ENCODE results near the gene SAMD3.

GRCh38 chr6:130156908-130157307 lies 65.8 kb downstream of the SAMD3 start:
- TF ChIP-seq CTCF (conservative IDR thresholded peaks at IDR 0.05; ENCODE audit: low read length), result no peak
- no peak for TF ChIP-seq EZH2phosphoT487 (IDR thresholded peaks at IDR 0.05; ENCODE audit: borderline replicate concordance)
